ENCODE measurements around the gene ZNF311. TPM values are rescaled to one million over a fixed set of nuclear protein-coding genes. Genes with fewer than 3 reads are reported as not detected.

The ZNF311 gene
- total RNA-seq, 1 donor from 2014 or later: 0.52 TPM

- peaks cover 48% of the 10 kb centered on the region for H3K4me1 Mint-ChIP-seq (ENCODE audit: low read depth)
- H3K27ac Mint-ChIP-seq (ENCODE audit: unreplicated experiment): peak overlapping the region; percentile 90
- no peaks in the 10 kb centered on the region for H3K27me3 Mint-ChIP-seq (ENCODE audit: low read depth)
- no peaks in the 10 kb centered on the region for H3K9me3 Mint-ChIP-seq (ENCODE audit: low read depth)
- no peaks in the 10 kb centered on the region for H3K36me3 Mint-ChIP-seq (ENCODE audit: low read depth)
- no peak for TF ChIP-seq CTCF (IDR thresholded peaks at IDR 0.05)
- DNase-seq (ENCODE audit: low spot score): no peak
- H3K4me3 Mint-ChIP-seq (ENCODE audit: unreplicated experiment): peak overlapping the region; percentile 70
Measured at GRCh38 chr6:28981833-28982475, 23.2 kb downstream of the ZNF311 start.

- TF ChIP-seq CTCF (IDR thresholded peaks at IDR 0.05): peak; percentile 62
- peaks cover 46% of the 10 kb centered on the region for H3K4me1 Mint-ChIP-seq (ENCODE audit: low read depth)
Measured at GRCh38 chr6:28981431-28981832, 23.7 kb downstream of the ZNF311 start.

DNA sequence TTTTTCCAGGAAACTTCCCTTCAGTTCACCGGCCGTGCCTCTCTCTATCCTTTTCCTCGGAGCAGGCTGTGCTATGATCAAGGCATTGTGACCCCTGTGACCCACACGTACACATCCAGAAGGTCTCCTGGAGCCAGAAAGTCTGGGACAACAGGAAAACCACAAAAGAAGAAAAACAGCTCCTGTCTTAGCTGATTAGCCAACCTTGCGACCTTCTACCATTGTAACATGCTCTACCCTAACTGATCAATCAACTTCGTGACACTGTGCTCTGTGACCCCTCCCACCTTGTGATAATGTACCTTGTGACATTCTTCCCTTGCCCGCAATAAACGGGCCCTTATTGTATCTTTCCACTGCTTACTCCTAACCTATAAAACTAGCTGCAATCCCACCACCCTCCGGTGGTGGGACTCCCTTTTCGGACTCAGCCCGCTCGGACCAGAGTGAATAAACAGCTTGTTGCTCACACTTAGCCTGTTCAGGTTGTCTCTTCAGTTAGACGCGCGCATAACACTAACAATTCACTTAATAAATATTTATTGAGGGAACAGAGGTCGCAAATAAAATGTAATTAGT, 24.2 kb downstream of the ZNF311 start:
- Mint-ChIP-seq H3K27me3 (ENCODE audit: low read depth) (no peaks in the 10 kb centered on the region), H3K9me3 (ENCODE audit: low read depth) (no peaks in the 10 kb centered on the region), H3K36me3 (ENCODE audit: low read depth) (no peaks in the 10 kb centered on the region)

More at GRCh38 chr6:28981431-28981832, 23.7 kb downstream of the ZNF311 start:
- Mint-ChIP-seq H3K27ac (ENCODE audit: unreplicated experiment) (peak overlapping the region; percentile 90), H3K36me3 (ENCODE audit: low read depth) (no peaks in the 10 kb centered on the region), H3K9me3 (ENCODE audit: low read depth) (no peaks in the 10 kb centered on the region), H3K27me3 (ENCODE audit: low read depth) (no peaks in the 10 kb centered on the region), H3K4me3 (ENCODE audit: unreplicated experiment) (peak overlapping the region; percentile 70)
- DNase-seq (ENCODE audit: low spot score): no peak

GRCh38 chr6:28980137-28980851, 24.8 kb downstream of the ZNF311 start:
- Mint-ChIP-seq H3K27ac (ENCODE audit: unreplicated experiment) (no peak overlapping the region), H3K4me1 (ENCODE audit: low read depth) (peaks cover 35% of the 10 kb centered on the region)

More for the DNA sequence above, 24.2 kb downstream of the ZNF311 start:
- Mint-ChIP-seq H3K4me3 (ENCODE audit: unreplicated experiment) (peak overlapping the region; percentile 70), H3K27ac (ENCODE audit: unreplicated experiment) (peak overlapping the region; percentile 87), H3K4me1 (ENCODE audit: low read depth) (peaks cover 41% of the 10 kb centered on the region)
- DNase-seq (ENCODE audit: low spot score): no peak
- peak; percentile 75 for TF ChIP-seq CTCF (IDR thresholded peaks at IDR 0.05)

More at GRCh38 chr6:28980137-28980851, 24.8 kb downstream of the ZNF311 start:
- Mint-ChIP-seq H3K9me3 (ENCODE audit: low read depth) (no peaks in the 10 kb centered on the region), H3K4me3 (ENCODE audit: unreplicated experiment) (peak overlapping the region; percentile 70), H3K36me3 (ENCODE audit: low read depth) (no peaks in the 10 kb centered on the region), H3K27me3 (ENCODE audit: low read depth) (no peaks in the 10 kb centered on the region)
- TF ChIP-seq CTCF (IDR thresholded peaks at IDR 0.05): no peak
- no peak for DNase-seq (ENCODE audit: low spot score)

Data from chondrocyte (in vitro differentiated cells).